Adrenal gland (tissue), 12 donors: ENCODE data around the gene CCDC97. TPM values are rescaled to one million over a fixed set of nuclear protein-coding genes. Genes with fewer than 3 reads are reported as not detected.
A peak's percentile ranks its signal among the peaks of the same experiment; 100 is the strongest.
"Not testable (repeated sequence)": the region's sequence is repeated elsewhere in the genome, so short reads cannot be mapped to it uniquely, and the experiment has no call there.

Experiments
- DNase-seq, 7 donors: peaks; one replicate each; pipeline ENCODE4 v3.0.0-alpha.2; 2019 to 2020
- H3K27ac ChIP-seq, 5 donors: fragments of 200-600 bp; sonication (generic) in 4 of 5; 1 replicate in 3 of 5; 2 replicates in 2 of 5; pipeline versions ENCODE4 v1.5.1 to v1.8.0; 2016 to 2020; ENCODE audit warnings: mild to moderate bottlenecking in 1 of 5
- H3K27me3 ChIP-seq: fragments of 200-600 bp; 2 replicates; pipeline ENCODE4 v1.8.0; 2021
- H3K36me3 ChIP-seq, 2 donors: fragments of 200-600 bp; replicated peaks in 1 of 2; 1 replicate in 1 of 2; 2 replicates in 1 of 2; pipeline versions ENCODE4 v1.5.1 to v1.8.0; 2018 to 2022
- H3K4me1 ChIP-seq, 2 donors: fragments of 200-600 bp; replicated peaks in 1 of 2; 1 replicate in 1 of 2; 2 replicates in 1 of 2; pipeline versions ENCODE4 v1.5.1 to v1.8.0; 2018 to 2021
- H3K4me3 ChIP-seq, 4 donors: fragments of 200-600 bp; sonication (generic) in 3 of 4; one replicate each; pipeline ENCODE4 v1.5.1; 2016 to 2018
- H3K9me3 ChIP-seq, 3 donors: fragments of 200-600 bp; sonication (generic) in 1 of 3; replicated peaks in 1 of 3; 1 replicate in 2 of 3; 2 replicates in 1 of 3; pipeline versions ENCODE4 v1.5.1 to v1.8.0; 2016 to 2021
- POLR2A ChIP-seq, 2 donors: fragments of 450-650 bp; IDR thresholded peaks; one replicate each; pipeline ENCODE4 v1.6.1; 2017; ENCODE audit warnings: antibody characterized with exemption in 2 of 2, mild to moderate bottlenecking in 2 of 2, moderate library complexity in 1 of 2
- WGBS, 4 donors: extraction: QIAGEN DNeasy Blood & Tissue Kit in 2 of 4; methylation state at CpG; one replicate each; pipeline versions ENCODE4 v1.1.5 to v1.1.7; 2013 to 2017; 5-methylcytosine and 5-hydroxymethylcytosine counted together
- intact Hi-C, 2 donors: fragments of 100-400 bp; cut with DNase I; formaldehyde crosslinking; loops; one replicate each; pipeline versions ENCODE4 v1.14.1 to v1.15.0; 2022 to 2023
- polyA plus RNA-seq, 3 donors: library from polyadenylated mRNA; stranded (reverse); fragments of 200-250 nt in 2 of 3; fragments of 350-450 nt in 1 of 3; fragmentation: Illumina TruSeq in 1 of 3; extraction: RNeasy Lipid Tissue Mini Kit (QIAGEN cat#74804) in 1 of 3; gene quantifications; one replicate each; pipeline ENCODE4 v1.2.3, GENCODE V29; 2013 to 2014
- total RNA-seq, 9 donors: library from RNA; depleted of rRNA in 4 of 9; stranded (reverse); fragments of >200 nt in 4 of 9; fragments of 120-200 nt in 1 of 9; fragmentation: NEBNext Ultra II Directional in 1 of 9; extraction: Animal tissue kit (Norgen Biotek cat#: 25700) in 1 of 9; gene quantifications; one replicate each; pipeline versions ENCODE4 v1.1.0 to v1.2.4, GENCODE V29; 2013 to 2023
- TF ChIP-seq, protein P1 (sequence below), 6 experiments: fragments of 450-650 bp in 4 of 6; fragments of 200-600 bp in 2 of 6; sonication (generic) in 1 of 6; IDR thresholded peaks; 1 replicate in 5 of 6; 2 replicates in 1 of 6; pipeline versions ENCODE4 v1.5.1 to v1.8.0; 2016 to 2021; ENCODE audit warnings: antibody characterized with exemption in 6 of 6, mild to moderate bottlenecking in 2 of 6, moderate library complexity in 1 of 6
- donor health status: healthy with polysubstance abuse.
- donor health status: Bipolar disorder and iron deficiency.
- donor health status: DM: yes; HTN: yes; CAD: no.
- donor health status: DM: no; HTN: no; CAD: no.
- donor health status: DM: no; HTN: no; CAD: no.
- donor health status: DM: yes; HTN: yes; CAD: no.

The CCDC97 gene
- total and polyA plus RNA-seq, 12 donors = 8.2 to 25.6 (median 16.4) TPM

- Histone ChIP-seq H3K4me1 (peaks cover 28 to 29% of the 10 kb centered on the region in 2 donors), H3K4me3 (no peak overlapping the region), H3K9me3 (no peaks in the 10 kb centered on the region), H3K36me3 (no peaks in the 10 kb centered on the region), H3K27me3 (no peaks in the 10 kb centered on the region), H3K27ac (peak overlapping the region in 1 of 5 donors; percentile 8)
- intact Hi-C loops = no loop called here
- TF ChIP-seq, protein P1, sequence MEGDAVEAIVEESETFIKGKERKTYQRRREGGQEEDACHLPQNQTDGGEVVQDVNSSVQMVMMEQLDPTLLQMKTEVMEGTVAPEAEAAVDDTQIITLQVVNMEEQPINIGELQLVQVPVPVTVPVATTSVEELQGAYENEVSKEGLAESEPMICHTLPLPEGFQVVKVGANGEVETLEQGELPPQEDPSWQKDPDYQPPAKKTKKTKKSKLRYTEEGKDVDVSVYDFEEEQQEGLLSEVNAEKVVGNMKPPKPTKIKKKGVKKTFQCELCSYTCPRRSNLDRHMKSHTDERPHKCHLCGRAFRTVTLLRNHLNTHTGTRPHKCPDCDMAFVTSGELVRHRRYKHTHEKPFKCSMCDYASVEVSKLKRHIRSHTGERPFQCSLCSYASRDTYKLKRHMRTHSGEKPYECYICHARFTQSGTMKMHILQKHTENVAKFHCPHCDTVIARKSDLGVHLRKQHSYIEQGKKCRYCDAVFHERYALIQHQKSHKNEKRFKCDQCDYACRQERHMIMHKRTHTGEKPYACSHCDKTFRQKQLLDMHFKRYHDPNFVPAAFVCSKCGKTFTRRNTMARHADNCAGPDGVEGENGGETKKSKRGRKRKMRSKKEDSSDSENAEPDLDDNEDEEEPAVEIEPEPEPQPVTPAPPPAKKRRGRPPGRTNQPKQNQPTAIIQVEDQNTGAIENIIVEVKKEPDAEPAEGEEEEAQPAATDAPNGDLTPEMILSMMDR (IDR thresholded peaks at IDR 0.05) = peak in 1 of 6 experiments; percentile 9
- TF ChIP-seq POLR2A (IDR thresholded peaks at IDR 0.05) = no peak
- 91 to 100% (median 96%) methylated on average over 1 of the region's 1 CpG for WGBS, 4 donors
- no peak for DNase-seq
Observed at GRCh38 chr19:41366089-41366488, 56.1 kb downstream of the CCDC97 start.

GRCh38 chr19:41367848-41368301 is 57.9 kb downstream of the CCDC97 start:
- Histone ChIP-seq H3K27ac (peak overlapping the region; percentile 48 to 91 (median 80)), H3K27me3 (no peaks in the 10 kb centered on the region), H3K9me3 (no peaks in the 10 kb centered on the region), H3K4me1 (peaks cover 28 to 29% of the 10 kb centered on the region in 2 donors), H3K36me3 (no peaks in the 10 kb centered on the region), H3K4me3 (no peak overlapping the region)
- intact Hi-C loops = no loop called here
- peak in 1 of 2 donors; percentile 64 for TF ChIP-seq POLR2A (IDR thresholded peaks at IDR 0.05)
- TF ChIP-seq, protein P1 (IDR thresholded peaks at IDR 0.05) = no peak
- WGBS, 4 donors = 34 to 50% (median 46%) methylated on average over 6 of the region's 6 CpGs
- DNase-seq = peak in 4 of 7 donors; percentile 47 to 75 (median 54)

- peaks cover 21 to 30% of the 10 kb centered on the region in 2 donors for H3K4me1 ChIP-seq
- TF ChIP-seq, protein P1 (IDR thresholded peaks at IDR 0.05) = no peak
- no peak for TF ChIP-seq POLR2A (IDR thresholded peaks at IDR 0.05)
- no peaks in the 10 kb centered on the region for H3K9me3 ChIP-seq
- no peak overlapping the region for H3K27ac ChIP-seq
- no peaks in the 10 kb centered on the region for H3K36me3 ChIP-seq
- intact Hi-C loops = loop anchor here in 1 of 2 donors (10.0 kb wide), 1 partner anchor 55 kb away; the partner anchor contains the start of gene B3GNT8
- no peak overlapping the region for H3K4me3 ChIP-seq
- H3K27me3 ChIP-seq = no peaks in the 10 kb centered on the region
- WGBS, 4 donors = 97 to 100% (median 99%) methylated on average over 2 of the region's 2 CpGs
- no peak for DNase-seq
Observed at GRCh38 chr19:41369769-41370168, 59.8 kb downstream of the CCDC97 start.

DNA sequence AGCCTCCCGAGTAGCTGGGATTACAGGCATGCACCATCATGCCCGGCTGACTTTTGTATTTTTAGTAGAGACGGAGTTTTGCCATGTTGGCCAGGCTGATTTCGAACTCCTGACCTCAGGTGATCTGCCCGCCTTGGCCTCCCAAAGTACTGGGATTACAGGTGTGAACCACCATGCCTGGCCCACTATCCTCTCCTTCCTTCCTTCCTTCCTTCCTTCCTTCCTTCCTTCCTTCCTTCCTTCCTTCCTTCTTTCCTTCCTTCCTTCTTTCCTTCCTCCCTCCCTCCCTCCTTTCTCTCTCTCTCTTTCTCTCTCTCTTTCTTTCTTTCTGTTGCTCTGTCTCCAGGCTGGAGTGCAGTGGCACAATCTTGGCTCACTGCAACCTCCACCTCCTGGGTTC is 61.1 kb downstream of the CCDC97 start:
- not testable (repeated sequence) for H3K27ac ChIP-seq, H3K27me3 ChIP-seq, H3K9me3 ChIP-seq, H3K4me3 ChIP-seq, DNase-seq, H3K36me3 ChIP-seq
- 88 to 98% (median 95%) methylated on average over 5 of the region's 5 CpGs for WGBS, 4 donors
- H3K4me1 ChIP-seq = peaks cover 24 to 31% of the 10 kb centered on the region in 2 donors
- intact Hi-C loops = loop anchor here in 1 of 2 donors (10.0 kb wide), 1 partner anchor 54 kb away; the partner anchor contains the start of gene B3GNT8

DNA sequence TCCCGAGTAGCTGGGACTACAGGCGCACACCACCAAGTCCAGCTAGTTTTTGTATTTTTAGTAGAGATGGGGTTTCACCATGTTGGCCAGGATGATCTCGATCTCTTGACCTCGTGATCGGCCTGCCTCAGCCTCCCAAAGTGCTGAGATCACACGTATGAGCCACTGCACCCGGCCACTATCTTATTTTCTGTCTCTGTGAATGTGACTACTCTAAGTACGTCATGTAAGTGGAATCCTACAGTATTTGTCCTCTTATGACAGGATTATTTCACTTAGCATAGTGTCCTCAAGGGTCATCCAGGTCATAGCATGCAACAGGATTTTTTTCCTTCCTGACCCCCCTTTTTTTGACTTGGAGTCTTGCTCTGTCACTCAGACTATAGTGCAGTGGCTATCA is 61.6 kb downstream of the CCDC97 start:
- H3K4me3 ChIP-seq = no peak overlapping the region
- DNase-seq = no peak
- intact Hi-C loops = loop anchor here in 1 of 2 donors (10.0 kb wide), 1 partner anchor 53 kb away; the partner anchor contains the start of gene B3GNT8

More for the DNA sequence above, 61.6 kb downstream of the CCDC97 start:
- TF ChIP-seq POLR2A (IDR thresholded peaks at IDR 0.05) = no peak
- TF ChIP-seq, protein P1 (IDR thresholded peaks at IDR 0.05) = no peak
- H3K27ac ChIP-seq = no peak overlapping the region
- no peaks in the 10 kb centered on the region for H3K9me3 ChIP-seq
- H3K27me3 ChIP-seq = no peaks in the 10 kb centered on the region
- H3K4me1 ChIP-seq = peaks cover 27 to 35% of the 10 kb centered on the region in 2 donors
- no peaks in the 10 kb centered on the region for H3K36me3 ChIP-seq
- 93 to 98% (median 96%) methylated on average over 8 of the region's 8 CpGs for WGBS, 4 donors
